ENCODE results near the gene GSTM4. TPM values are rescaled to one million over a fixed set of nuclear protein-coding genes. Genes with fewer than 3 reads are reported as not detected.

GSTM4 gene
- polyA plus RNA-seq, 1 donor = 19.4 TPM

DNA sequence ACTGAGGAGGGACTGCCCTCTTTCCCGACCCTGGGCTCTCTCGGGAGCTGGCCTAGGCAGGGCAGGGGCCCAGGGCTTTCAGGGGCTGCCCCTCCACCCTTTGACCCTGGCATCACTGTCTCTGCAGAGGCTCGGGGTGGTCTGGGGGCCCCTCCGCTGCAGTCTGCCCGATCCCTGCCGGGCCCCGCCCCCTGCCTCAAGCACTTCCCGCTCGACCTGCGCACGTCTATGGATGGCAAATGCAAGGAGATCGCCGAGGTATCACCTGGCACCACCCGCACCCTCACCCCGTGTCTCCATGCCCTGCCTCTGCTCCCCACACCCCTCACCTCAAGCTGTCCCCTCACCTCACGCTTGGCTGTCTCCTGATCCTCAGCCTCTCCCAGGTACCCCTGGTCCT lies 30.7 kb upstream of the GSTM4 start:
- DNase-seq = no peak

DNA sequence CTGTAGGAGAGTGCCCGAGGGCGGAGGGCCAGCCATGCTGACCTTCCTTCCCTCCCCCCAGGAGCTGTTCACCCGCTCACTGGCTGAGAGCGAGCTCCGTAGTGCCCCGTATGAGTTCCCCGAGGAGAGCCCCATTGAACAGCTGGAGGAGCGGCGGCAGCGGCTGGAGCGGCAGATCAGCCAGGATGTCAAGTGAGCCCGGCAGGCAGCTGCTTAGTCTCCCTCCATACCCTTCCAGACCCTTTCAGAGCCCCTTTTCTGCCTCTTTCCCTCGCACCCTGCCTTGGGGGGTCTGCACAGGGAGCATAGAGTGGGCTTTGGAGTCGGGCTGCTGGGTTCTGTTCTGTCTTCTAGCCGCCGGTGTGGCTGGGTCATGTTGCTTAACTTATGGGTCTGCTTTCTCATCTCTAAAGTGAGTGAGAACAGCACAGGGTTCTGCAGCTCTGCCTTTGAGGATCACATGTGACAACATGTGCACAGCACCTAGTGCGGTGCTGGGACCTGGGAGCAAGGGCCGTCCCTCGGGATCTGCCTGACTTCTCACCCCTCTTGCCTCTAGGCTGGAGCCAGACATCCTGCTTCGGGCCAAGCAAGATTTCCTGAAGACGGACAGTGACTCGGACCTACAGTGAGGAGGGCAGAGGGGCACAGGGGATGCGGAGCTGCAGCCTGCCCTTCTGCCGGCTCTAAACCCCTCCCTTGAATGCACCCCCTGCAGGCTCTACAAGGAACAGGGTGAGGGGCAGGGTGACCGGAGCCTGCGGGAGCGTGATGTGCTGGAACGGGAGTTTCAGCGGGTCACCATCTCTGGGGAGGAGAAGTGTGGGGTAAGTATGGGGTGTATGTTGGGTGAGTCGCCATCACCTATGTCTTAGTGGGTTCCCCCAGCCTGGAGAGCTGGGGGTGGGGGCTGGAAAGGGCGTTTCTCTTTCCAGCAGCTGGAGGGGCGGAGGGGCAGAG lies 30.0 kb upstream of the GSTM4 start:
- no peak for DNase-seq

DNA sequence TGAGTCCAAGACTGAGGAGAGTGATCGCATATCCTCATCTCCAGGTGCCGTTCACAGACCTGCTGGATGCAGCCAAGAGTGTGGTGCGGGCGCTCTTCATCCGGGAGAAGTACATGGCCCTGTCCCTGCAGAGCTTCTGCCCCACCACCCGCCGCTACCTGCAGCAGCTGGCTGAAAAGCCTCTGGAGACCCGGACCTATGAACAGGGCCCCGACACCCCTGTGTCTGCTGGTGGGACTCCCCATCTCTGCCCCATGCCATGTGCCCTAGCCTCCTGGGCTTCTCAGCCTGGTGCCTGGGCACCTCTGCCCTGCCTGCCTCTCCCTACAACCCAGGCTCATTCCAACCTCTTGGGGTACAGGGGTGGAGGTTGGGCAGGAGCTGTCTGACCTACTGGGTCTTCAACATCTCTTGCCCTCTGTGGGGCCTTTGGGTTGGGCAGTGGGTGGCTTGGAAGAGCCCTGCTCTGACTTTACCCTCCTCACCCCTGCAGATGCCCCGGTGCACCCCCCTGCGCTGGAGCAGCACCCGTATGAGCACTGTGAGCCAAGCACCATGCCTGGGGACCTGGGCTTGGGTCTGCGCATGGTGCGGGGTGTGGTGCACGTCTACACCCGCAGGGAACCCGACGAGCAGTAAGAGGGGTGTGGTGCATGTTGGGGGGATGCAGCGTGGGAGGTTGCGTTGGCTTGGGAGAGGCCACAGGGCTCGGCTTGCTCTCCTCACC lies 29.1 kb upstream of the GSTM4 start:
- no peak for DNase-seq

DNA sequence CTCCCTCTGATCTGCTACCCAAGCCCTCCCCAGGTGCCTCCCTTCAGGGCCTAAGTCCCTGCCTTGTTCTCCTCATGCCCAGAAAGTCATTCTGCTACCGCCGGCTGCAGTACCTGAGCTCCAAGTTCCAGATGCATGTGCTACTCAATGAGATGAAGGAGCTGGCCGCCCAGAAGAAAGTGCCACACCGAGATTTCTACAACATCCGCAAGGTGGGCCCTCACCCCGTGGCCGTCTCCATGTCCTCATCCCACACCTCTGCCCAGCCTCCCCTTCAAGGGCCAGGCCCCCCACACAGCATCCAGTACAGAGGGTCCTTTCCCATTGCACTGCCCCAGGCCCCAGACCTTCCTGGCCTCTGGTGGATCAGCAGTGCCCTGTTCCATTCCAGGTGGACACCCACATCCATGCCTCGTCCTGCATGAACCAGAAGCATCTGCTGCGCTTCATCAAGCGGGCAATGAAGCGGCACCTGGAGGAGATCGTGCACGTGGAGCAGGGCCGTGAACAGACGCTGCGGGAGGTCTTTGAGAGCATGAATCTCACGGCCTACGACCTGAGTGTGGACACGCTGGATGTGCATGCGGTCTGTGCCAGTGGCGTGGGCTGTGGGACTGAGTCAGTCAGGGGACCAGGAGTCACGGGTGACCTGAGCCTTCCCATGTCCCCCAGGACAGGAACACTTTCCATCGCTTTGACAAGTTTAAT lies 28.1 kb upstream of the GSTM4 start:
- no peak for DNase-seq

DNA sequence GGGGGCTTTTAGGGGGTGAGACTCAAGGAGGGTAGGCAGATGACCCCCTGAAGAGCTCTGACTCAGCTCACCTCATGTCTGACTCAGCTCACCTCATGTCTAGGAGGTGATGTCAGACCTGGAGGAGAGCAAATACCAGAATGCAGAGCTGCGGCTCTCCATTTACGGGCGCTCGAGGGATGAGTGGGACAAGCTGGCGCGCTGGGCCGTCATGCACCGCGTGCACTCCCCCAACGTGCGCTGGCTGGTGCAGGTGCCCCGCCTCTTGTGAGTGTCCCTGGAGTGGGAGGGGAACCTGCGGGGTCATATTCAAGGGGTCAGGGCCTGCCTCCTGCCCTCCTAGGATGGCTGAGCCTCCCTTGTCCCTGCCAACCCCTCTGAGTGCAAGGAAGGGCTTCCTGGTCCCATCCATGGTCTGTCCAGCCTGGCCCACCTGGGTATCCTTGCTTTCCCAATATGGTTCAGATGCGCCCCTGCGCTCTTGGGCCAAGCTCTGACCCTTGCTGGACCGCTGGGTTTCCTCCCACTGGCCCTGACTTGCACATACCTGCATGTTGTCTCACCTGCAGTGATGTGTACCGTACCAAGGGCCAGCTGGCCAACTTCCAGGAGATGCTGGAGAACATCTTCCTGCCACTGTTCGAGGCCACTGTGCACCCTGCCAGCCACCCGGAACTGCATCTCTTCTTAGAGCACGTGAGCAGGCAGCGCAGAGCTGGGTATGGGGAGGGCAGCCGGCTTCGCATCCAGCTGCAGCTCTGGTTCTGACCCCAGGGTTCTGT lies 27.2 kb upstream of the GSTM4 start:
- DNase-seq = no peak

DNA sequence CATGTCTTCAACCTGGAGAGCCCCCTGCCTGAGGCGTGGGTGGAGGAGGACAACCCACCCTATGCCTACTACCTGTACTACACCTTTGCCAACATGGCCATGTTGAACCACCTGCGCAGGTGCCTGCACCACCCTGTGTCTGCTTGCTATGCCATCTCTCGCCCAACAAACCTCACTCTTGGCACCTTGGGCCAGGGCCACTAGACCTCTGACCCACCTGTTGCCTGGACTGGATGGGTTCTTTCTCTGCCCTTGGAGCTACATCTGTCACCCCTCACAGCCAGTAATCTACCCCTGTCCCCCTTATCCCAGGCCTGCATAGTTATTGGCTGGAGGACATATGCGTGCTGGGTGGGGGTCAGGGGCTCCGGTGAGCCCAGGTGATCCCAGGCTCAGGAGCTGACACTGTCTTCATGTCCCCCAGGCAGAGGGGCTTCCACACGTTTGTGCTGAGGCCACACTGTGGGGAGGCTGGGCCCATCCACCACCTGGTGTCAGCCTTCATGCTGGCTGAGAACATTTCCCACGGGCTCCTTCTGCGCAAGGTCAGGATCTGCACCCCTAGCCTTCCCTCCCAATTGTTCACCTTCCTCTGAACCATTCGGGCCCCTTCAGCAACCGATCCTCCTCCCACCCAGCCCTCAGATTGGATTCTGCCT lies 26.4 kb upstream of the GSTM4 start:
- DNase-seq = no peak

DNA sequence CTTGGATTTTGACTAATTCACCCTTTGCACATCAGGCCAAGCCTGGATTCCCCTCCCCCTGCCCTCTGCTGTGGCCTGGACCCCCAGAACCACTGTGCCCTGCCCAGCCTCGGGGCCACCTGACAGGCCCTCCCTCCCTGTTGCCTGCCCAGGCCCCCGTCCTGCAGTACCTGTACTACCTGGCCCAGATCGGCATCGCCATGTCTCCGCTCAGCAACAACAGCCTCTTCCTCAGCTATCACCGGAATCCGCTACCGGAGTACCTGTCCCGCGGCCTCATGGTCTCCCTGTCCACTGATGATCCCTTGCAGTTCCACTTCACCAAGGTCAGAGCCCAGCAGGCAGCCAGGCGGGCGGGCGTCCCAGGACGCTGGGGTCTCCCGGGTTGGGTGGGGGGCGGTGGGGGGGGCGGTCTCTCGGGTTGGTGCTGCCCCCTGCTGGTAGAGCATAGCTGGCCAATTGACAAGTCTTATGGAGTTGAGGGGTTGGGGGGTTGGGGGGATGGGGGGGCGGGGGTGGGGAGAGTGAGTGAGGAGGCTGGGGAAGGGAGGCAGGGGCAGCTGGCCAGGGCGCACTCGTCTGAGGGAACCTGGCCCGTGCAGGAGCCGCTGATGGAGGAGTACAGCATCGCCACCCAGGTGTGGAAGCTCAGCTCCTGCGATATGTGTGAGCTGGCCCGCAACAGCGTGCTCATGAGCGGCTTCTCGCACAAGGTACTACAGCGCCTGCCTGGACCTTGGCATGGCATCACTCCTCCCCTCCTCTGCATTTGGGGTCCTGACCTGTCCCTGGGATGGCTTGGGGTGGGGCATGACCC lies 25.6 kb upstream of the GSTM4 start:
- DNase-seq = no peak

DNA sequence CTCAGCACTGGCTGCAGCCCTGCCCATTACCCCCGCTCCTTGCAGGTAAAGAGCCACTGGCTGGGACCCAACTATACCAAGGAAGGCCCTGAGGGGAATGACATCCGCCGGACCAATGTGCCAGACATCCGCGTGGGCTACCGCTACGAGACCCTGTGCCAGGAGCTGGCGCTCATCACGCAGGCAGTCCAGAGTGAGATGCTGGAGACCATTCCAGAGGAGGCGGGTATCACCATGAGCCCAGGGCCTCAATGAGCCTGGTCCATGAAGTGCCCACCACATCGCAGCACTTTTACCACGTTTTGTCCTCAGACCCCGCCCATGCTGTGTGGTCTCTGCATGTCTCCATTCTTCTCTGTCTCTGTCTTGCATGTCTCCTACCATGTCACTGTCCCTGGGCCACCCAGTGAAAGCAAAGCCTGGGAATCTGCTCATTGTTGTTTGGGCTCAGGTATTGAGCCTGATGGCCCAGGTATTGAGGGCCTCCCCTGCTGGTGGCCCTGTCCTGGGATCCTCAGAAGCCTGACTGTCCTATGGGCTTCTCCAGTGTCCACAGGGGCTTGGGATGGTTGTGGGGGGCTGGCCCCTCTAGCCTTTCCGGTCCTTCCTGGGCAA lies 24.9 kb upstream of the GSTM4 start:
- no peak for DNase-seq

DNA sequence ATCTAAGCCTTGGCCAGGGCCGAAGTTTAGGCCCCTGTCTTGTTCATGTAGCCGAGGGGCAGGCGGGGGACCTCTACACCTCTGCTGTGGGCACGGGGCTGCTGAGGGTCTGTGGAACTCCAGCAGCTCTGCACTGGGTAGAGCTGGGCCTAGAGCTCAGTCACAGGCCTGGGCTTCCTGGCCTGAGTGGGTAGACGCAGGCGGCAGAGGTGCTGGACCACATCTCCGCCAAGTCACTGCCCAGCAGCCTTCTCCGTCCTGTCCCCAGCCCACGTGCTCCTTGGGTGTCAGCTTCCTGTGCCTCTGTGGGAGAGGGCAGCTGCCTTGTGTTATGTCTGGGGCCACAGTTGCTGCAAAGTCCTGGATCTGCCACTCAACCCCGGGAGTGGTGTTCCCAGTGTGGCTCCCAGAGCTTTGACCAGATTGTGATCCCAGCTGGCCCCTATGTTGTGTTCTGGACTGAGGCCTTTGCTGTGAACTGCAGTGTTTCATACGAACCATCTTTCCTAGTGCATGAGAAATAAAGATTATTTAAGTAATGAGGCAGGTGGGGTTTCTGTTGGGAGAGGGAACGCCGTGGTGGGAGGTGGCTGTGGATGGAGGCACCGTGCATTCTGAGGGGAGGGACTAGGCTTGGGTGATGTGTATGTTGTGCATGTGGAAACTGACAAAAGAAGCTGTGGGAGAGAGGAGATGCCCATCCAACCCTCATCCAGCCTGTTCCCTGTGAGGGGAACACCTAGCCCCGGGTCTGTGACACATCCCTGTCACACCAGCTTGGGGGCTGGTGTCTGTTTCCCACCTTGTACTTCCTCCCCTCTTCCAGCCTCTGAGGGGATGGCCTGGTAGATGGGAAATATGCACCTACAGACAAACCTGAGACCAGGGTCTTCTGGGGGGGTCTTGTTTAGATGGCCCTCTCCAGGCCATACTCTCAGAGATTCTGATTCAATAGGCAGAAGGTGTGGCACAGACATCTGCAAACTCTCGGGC lies 24.1 kb upstream of the GSTM4 start:
- DNase-seq = no peak

DNA sequence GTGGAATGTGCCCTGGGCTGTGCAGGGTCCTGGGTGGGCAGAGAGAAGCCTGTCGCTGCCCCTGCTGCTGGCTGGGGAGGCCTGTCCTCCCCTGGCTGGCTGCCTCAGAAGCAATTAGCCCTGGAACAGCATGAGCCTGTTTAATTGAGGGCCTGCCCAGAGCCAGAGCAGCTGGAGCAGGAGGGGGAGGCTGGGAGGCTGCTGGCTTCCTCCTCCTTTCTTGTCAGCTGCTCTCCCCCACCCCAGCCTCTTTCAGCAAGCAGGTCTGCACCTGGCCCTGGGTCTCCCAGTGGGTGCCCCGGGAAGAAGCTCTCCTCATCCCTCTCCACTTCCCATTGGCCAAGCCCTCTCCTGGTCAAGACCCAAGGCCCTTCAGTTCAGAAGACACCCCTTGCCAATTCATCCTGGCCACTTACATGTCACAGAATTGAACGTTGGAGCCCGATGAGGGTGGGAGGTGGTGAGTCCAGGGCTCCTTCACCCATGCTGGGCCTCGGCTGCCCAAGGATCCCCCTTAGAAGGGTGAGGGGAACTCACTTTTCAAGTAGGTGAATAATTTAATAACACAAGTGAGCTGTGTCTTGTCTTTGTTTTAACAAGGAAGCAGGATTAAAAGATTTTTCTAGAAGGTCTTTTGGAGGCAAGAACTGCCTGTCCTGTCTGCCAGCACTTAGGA lies 23.1 kb upstream of the GSTM4 start:
- peak; percentile 73 for DNase-seq

DNA sequence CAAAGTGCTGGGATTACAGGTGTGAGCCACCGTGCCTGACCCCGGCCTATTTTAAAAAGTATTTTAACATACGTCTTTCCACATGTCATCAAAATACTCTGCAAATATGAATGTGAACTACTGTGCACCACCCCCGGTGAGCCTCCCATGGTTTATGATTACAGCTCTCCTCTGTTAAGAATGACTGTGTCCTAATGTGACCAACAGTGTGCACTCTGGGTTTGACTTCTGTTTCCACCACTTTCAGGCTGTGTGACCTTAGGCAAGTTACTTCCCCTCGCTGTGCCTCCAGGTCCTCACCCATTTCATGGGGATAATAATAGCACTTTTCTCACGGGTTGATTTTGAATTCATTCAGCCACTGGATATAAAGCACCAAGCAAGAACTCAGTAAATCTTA lies 21.6 kb upstream of the GSTM4 start:
- no peak for DNase-seq

DNA sequence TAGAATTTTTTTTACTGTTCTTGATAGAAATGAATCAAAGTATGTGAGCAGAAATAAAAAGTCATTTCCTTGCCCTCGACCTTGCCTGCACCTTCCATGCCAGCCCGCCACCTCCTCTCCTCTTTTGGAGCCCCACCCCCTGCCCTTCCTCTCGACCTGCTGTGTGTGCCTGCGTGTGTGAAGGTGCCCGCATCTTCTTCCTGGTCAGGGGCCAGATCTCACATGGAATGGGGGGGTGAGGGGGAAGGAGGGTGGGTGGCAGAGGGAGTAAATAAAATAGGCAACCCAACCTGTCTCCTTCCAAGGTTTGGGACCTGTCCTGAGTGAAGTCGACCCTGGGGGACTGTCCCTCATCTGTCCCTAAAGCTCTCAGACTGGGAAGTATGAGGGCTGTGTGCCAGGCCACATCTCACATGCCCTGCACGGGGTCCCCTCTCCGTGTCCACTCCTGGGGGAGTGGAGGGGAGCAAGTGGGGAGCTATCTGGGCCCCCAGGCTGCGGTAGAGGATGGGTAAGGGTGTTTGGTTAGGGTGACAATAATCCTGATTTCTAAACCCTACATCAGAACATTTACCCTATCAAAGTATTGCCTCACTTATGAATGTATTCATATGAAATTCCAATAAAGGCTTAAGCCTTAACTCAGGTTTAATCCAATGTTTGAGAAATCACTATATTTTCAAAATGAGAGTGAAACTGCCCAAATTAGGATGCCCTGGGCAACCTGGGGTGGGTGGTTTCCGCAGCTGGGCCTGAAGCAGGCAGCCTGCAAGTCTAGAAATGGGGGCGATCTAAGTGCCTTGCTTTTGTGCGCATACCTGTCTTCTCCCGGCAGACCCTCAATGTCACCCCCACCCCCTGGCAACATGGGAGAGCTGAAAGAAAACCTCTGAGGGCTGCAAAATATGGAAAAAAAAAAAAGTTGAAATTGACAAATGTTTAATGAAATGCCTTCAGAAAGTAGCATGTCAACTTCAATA lies 20.8 kb upstream of the GSTM4 start:
- no peak for DNase-seq

DNA sequence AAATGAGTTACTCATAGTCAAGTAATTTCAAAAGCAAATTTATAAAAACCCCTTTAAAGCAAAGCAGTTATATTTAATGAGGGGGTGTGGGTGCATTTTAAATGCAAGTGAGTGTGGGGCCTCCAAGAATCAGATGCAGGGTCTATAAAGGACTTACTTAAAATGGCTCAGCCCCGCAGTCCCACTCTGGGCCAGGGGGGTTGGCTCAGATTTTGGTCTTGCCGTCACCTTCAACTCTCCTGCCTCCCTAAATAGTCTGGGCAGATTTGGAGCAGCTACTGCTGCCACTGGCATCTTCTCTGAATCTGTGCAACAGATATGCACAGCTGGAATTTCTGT lies 20.1 kb upstream of the GSTM4 start:
- DNase-seq = no peak

DNA sequence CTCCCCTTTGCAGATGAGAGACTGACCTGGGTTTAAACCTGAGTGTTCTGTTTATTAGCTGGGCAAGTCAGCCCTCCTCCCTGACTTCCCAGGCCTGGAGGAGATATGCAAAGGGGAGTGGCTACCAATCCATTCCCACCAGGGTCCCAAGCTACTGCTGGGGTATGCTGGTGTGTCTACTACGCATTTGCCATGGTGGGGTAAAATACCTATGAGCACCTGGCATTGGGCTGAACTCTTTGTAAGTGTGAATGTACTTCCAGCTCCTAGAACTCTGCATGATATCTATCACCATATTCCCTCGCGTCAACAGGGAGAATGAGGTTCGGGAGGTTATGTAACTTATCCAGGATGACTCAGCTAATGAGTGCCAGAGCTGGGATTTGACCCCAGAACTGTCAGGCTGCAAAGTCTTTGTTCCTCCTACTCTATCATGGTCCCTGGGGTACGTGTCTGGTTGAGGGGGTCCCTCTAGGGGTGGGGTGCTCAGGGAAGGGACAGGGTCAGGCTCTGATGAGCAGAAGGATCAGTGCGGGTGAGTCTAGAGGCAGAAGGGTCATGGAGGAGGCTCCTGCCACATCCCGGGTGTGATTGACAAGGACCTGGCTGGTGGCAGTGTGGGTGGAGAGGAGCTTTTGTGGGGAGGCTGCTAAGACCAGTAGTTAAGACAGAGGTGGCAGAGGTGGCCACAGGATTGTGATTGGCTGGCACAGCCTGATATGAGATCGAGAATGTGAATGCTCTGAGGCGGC lies 19.5 kb upstream of the GSTM4 start:
- no peak for DNase-seq

DNA sequence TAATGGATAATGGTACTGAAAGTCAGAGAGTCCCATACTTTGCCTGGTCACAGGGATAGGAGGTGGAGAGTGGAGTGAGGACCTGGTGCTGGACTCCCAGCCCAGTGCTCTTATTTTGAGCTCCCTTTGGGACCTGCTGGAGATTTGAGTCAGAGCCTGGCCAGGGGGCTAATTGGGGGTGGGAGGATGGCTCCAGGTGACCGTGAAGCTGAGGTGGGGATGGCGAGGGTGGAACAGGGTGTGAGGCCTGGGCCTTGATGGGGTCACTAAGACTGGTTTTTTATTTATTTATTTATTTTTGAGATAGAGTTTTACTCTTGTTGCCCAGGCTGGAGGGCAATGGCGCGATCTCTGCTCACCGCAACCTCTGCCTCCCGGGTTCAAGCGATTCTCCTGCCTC lies 18.5 kb upstream of the GSTM4 start:
- no peak for DNase-seq

DNA sequence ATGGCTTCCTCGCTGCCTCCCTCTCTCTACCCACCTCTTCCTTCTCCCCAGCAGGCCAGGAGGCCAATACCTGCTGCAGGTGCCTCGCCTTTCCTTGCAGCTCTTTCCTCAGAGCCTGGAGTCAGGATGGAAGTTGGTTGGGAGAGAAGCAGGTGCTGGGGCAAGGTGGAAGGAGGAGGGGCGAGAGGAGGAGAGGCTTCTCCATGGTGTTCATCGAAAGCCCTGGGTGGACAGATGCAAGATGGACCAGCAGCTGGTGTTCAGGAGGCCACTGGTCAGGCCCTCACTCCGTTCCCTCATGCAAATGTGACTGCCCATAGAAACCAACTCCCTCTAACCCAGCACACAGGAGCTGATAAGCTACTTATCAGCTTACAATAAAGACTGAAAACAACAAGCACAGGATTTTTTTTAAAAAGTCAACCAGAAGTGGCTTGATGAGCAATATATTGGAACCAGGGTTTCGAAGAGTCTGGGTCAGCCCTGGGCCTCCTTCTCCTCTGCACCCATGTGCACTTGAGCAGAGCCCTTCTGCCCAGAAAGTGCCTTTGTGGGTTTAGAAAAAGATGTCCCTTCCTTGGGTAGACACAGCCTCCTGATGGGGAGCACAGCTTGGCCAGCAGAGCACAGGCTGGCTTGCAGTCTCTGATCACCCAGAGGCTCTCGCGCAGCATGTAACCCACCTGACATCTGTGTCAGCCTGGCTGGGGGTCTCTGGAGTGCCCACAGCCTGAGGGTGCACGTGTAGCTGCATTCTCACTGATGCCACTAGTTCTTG lies 16.6 kb upstream of the GSTM4 start:
- no peak for DNase-seq

Data from hindlimb muscle (tissue), 1 donor.